Left colon (tissue), 2 donors: ENCODE data around the gene YBEY. TPM values are rescaled to one million over a fixed set of nuclear protein-coding genes. Genes with fewer than 3 reads are reported as not detected.

Experiments used
- ATAC-seq: fragments of 200-7000 bp; cut with Tn5 transposase; one replicate; pipeline ENCODE4 v1.9.1; 2020; ENCODE audit warnings: mild to moderate bottlenecking, moderate library complexity
- DNase-seq, 2 donors: peaks; one replicate each; pipeline ENCODE4 v3.0.0-alpha.2; 2020
- intact Hi-C, 2 donors: fragments of 100-400 bp; cut with DNase I in 1 of 2; cut with micrococcal nuclease in 1 of 2; formaldehyde crosslinking; loops; one replicate each; pipeline versions ENCODE4 v1.11.2 to v1.14.0; 2022; cut with DNase I, micrococcal nuclease
- total RNA-seq, 2 donors: library from RNA; stranded (reverse); fragmentation: NEBNext Ultra II Directional; extraction: Animal tissue kit (Norgen Biotek cat#: 25700); gene quantifications; one replicate each; pipeline ENCODE4 v1.2.1, GENCODE V29; 2021
- donor health status: DM: no; HTN: no; CAD: no.
- donor health status: DM: yes; HTN: yes; CAD: no.

Gene YBEY
- total RNA-seq, 2 donors from 2014 or later, result 19.6 to 25.7 TPM

DNA sequence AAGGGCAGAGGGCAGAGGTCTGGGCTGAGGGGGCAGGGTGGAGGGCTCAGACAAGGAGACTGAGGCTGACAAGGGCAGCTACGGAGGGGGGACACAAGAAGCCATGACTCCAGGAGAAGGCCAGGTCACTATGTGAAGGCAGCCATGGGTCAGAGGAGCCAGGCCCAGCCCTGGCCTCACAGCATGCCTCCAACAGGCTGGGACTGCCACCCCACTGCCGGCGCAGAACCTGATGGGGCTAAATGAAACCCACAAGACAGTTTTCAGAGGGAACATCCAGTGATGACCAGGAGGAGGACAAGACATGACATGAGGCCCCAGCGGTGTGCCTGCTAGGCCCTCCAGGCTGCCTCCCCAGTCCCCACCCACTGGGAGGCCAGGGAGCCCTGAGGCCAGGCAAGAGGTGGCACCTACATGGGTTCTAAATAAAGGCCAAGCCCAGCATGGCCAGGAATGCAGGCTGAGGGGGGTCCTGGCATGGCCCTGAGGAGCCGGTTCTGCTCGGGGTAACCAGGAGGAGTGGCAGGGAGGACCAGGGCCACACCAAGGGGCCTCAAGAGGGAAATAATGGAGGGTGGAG lies 30.3 kb upstream of the YBEY start:
- ATAC-seq, result peak; percentile 11
- intact Hi-C loops, result no loop called here

DNA sequence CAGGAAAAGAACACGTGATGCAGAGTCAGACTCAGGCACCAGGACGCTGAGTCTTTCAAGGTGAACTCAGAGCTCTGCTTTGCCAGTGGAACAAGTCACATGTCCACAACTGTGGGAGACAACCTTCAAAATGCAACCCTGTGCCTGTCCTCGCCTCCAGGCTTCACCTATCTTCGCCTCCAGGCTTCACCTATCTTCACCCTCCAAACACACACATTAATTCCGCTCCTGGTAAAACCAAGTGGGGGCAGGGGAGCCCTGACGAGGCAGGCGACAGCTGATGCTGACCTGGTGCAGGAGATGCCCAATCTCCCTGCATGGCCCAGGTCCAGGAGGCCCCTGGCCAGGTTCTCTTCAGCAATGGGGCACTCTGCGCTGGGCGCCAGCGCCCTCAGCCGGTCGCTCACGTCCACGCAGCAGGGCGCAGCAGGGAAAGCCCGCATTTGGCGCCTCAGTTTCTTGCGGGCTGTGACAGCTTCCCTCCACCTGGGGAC lies 29.6 kb upstream of the YBEY start:
- ATAC-seq (no peak), DNase-seq (no peak)
- intact Hi-C loops, result no loop called here

More for the DNA sequence above, 30.3 kb upstream of the YBEY start:
- DNase-seq, result no peak

DNA sequence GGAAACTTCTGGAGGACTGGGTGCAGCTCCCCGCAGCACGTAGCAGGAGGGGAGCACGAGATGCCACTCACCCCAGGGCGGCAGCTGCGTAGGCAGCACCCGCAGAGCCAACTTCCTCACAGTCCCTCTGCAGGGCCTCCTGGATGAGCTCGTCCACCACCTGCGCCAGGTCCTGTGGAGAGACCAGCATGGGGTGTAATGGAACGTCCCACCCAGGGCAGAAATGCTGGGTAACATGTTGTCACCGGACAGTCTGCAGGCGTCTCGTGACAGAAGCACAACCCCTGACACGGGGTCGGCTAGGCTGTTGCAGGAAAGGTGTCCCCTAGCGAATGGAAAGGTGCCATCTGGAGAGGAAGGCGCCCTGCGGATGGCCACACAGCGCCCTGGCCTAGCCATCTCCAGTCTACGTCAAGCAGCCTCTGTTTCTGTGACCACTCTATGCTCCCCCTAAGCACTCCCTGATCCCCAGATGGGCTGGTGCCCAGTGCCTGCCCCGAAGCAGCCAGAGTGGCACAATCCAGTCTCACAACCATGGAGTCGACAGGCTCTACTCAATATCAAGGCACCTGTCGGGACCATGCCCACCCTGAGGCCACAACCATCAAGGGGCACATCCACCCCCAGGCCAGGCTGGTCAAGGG lies 22.0 kb upstream of the YBEY start:
- peak; percentile 13 for ATAC-seq
- intact Hi-C loops, result no loop called here

DNA sequence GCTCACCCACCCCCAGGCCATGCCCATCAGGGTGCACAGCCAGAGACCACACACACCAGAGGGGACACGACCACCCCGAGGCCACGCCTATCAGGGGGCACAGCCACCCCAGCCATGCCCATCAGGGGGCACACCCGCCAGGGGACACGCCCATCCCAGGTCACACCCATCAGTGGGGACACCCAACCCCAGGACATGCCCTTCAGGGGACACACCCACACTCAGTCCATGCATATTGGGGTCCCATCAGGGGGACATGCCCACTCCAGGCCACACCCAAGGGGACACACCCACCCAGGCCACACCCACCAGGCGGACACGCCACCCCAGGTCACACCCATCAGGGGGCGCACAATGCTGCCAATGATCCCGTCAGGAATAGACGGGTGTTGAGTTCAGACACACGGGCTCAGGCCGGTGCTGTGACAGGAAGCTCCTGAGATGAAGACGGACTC lies 21.4 kb upstream of the YBEY start:
- DNase-seq (no peak), ATAC-seq (peak; percentile 24)
- intact Hi-C loops, result no loop called here

More for the DNA sequence above, 22.0 kb upstream of the YBEY start:
- no peak for DNase-seq

DNA sequence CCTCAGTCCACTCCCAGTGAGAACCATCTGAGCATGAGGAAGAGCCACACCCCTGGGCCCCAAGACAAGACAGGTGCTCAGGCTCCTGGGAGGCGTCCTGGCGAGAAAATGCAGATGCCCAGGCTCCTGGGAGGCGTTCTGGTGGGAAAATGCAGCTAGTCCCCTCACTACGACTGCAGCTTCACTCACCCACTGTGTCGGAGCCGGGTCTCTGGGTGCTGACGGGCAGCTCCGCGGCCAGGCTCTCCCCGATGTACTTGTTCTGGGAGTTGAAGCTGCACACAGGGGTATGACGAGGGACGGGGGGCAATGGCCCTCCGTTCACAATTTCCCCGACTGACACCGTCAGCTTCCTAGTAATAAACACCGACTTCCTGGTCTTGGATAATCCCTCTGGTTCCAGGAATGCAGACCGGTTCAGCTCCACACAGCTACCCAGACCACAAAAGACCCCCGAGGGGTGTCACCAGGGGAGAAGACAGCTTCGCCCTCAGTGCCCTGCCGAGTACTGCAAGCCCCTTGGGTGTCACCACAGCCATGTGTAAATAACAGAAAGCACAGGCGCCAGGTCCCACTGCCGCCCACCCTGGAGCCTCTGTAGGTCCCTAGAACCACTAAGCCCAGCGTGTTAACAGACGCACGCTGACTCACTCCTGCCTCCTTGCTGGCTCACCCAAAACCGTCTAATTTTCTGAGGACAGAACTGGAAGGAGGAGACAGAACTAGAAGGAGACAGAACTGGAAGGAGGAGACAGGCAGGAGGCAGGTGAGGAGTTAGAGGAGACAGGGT lies 20.2 kb upstream of the YBEY start:
- ATAC-seq (peak; percentile 9), DNase-seq (no peak)
- intact Hi-C loops, result no loop called here

DNA sequence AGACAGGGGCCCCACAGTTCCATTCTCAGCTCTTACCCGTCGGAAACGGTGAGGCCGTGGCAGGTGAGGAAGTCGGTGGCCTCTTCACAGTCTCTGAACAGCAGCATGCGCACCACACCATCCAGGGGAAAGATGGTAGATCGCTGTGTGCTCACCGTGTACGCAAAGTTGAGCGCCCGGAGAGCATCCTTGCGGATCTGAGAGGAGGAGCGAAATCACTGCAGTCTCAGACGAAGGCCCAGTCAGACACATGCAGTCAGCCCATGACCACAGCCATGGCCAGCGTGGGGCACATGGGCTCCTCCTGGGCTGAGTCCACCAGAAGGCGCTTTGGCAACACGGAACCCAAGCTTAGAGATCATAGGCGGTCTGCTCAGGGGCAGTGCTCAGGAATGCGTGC lies 19.2 kb upstream of the YBEY start:
- ATAC-seq (no peak), DNase-seq (no peak)
- intact Hi-C loops, result no loop called here

DNA sequence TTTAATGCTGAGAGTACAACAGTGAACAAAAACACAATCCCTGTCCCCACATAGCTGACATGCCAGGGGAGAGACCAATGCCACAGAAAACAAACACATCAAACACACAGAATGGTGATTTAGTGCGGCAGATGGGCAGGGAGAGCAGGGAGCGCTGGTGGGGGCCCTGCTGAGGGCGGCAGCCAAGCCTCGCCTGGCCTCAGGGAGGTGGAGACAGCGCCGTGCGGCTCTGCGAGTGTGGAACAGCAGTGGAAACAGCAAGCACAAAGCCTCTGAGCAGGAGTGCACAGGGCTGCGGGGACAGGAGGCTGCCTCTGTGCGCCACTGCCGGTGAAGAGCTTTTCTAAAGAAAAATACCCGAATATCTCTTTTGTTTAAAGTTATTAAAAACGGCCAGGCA lies 17.8 kb upstream of the YBEY start:
- DNase-seq, result no peak
- intact Hi-C loops, result no loop called here
- no peak for ATAC-seq

DNA sequence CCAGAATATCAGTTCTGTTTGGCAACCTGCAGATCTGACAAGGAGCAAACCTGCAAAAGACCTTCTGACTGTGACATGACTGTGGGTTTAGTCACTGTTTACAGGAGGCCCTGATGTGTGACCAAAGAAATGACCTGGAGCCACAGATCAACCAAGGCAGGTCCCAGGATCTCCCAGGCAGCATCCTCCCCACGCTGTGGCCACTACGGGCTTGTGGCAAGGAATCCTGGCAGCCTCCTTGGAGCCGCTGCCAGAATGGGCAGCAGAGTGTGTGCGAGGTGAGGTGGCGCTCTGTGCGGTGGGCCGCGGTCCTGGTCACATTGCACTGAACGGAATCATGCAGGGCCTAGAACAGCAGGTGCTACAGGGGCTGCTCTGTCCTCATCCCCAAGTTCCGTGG lies 16.7 kb upstream of the YBEY start:
- DNase-seq, result no peak
- intact Hi-C loops, result no loop called here
- ATAC-seq, result no peak

DNA sequence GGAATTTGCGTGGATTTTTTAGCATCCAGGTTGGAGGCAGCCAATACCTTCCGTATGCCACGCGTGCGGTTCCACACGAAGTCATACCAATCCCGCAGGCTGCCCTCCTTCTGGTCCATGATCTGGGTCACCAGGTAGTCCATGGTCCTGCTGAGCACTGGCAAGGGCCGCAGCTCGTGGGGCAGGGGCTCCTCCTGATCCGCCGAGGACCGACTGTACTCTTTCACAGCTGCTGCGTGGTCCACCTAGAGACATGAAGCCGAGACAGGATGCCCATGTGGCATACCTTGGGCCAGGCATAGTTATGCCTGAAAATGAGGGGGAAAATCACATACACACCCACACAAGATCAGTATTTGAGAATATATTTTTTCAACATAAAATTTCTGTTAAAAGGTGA lies 12.8 kb upstream of the YBEY start:
- DNase-seq (no peak), ATAC-seq (no peak)
- intact Hi-C loops, result no loop called here

DNA sequence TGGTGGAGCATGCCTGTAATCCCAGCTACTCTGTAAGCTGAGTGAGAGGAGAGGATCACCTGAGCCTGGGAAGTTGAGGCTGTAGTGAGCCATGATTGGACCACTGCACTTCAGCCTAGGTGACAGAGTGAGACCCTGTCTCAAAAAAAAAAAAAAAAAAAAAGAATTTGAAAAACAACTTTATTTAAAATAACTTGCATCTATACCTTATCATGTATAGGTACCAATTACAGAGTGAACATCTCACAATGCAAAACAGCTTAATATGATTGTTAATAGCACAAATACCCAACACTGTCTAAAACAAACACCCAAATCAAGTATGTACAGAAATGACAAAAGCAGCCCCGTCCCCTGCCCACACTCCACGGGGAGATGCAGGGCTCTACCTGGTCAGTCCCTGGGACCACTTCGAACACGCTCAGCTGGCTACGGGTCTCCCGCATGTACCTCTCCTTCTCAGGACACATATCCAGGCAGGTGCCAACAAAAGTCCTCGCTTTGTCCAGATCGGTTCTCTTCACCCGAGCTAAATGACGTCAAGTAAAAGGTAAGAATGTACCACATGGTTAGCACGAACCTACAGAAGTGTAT lies 11.2 kb upstream of the YBEY start:
- DNase-seq, result no peak
- ATAC-seq, result no peak
- intact Hi-C loops, result no loop called here

DNA sequence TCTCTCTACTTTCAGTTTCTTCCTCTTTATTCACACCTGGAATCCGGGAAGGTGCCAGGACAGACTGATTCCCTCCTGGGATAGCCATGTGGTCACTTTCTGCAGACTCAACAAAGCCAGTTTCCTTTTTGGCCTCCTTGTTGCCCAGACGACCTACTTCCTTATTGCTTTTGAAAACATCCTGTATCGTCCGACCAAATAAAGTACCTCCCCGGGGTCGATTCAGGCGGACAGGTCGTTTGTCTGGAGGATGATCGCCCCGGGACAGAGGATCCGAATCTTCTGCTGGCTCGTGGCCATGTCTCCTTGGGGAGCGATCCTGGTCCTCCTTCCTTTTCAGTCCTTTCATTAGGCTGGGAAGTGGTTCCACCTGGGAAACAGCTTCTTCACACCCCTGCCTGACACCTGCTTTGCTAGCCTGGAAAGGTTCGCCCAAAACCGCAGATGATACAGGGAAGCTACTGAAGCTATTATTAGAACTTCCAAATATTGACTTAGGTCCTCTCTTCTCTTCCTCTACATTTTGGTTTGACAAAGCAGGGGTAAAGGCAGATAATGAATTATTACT lies 2.0 kb upstream of the YBEY start:
- peak; percentile 37 for ATAC-seq
- intact Hi-C loops, result no loop called here
- peak in 1 of 2 donors; percentile 39 for DNase-seq

DNA sequence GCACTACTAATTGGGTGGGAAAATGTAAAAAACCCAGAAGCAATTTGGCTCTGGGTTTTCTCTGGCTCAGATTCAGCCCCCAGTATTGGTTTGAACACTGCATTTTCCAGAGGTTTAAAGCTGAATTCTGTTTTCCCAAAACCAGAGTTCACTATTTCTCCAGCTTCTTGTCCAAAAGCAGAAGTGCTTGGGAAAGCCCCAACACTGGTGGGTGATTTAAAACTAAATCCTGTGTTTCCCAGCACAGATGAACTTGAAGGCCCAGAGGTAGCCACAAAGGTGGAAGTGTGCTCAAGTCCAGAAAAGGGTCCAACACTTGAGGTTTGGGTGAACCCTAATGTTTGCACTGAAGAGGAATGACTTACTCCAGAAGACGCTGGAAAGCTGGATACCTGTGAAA lies 1.4 kb upstream of the YBEY start:
- intact Hi-C loops, result no loop called here
- ATAC-seq, result no peak
- DNase-seq, result no peak

DNA sequence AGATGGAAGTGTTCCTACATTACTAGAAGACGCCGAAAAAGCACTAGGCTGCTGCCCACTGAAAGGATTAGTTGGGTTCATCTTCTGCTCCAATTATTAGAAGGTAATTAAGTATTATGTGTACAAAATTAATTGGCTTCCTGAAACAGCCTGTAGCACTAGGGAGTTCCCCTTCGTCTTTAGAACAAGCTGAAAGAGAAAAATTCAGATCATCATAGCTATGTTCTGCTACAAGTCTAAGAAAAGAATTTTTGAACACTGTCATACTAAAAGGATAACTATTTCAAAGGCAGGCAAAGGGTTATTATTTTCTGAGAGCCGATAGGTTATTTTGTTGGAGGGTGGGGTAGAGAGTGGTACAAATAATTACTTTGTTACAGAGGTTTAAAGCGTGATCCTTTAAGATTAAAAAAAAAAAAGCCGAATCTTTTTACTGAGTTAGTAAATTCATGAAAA lies 908 bp upstream of the YBEY start, which contains the start of gene MCM3AP:
Gene MCM3AP (minus strand): TSS at position 406 of the 456 bp plus-strand sequence. CDS start 325 bp downstream, at position 81.
- DNase-seq (no peak), ATAC-seq (no peak)
- intact Hi-C loops, result no loop called here

DNA sequence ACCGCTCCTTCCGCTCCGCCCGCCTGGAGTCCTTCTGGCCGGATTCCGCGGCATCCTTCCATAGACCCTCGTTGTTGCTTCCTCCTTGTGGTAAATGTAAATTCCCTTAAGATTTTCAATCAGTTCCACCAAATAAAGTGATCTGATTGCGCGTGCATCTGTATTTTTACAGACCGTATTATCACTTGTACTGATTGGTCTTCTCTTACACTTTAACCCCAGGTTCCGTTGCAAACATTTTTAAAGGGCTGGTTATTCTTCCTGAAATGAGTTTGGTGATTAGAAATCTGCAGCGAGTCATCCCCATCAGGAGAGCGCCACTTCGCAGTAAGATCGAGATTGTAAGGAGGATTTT lies 483 bp downstream of the YBEY start:
- intact Hi-C loops, result no loop called here
- DNase-seq (no peak), ATAC-seq (peak; percentile 7)

DNA sequence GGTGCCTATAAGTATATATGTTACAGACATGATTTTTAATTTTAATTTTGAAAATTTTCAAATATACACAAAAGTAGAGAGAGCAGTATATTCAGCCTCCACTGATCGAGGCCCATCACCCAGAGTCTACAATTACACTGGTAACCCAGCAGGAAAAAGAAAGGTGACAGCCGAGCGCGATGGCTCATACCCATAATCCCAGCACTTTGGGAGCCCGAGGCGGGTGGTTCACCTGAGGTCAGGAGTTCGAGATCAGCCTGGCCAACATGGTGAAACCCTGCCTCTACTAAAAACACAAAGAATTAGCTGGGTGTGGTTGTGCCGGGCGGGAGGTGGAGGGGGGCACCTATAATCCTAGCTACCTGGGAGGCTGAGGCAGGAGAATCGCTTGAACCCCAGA lies 1.4 kb downstream of the YBEY start:
- intact Hi-C loops, result no loop called here
- DNase-seq (no peak), ATAC-seq (no peak)

DNA sequence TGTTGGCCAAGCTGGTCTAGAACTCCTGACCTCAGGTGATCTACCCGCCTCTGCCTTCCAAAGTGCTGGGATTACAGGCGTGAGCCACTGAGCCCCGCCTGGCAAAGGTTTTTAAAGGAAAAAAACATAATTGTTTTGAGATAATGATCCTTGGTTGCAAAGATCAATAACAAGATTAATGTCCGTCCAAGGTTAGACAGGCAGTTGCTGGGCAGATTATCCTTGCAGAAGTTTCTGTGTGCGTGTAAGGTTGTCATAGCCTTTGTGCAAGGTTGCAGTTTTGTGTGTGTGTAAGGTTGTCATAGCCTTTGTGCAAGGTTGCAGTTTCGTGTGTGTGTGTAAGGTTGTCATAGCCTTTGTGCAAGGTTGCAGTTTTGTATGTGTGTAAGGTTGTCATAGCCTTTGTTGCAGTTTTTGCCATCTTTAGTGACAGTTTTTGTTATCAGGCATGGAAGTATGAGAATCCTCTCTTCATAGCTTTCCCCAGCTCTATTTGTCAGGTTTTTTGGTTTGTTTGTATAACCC lies 3.6 kb downstream of the YBEY start:
- no peak for ATAC-seq
- no peak for DNase-seq
- intact Hi-C loops, result no loop called here

DNA sequence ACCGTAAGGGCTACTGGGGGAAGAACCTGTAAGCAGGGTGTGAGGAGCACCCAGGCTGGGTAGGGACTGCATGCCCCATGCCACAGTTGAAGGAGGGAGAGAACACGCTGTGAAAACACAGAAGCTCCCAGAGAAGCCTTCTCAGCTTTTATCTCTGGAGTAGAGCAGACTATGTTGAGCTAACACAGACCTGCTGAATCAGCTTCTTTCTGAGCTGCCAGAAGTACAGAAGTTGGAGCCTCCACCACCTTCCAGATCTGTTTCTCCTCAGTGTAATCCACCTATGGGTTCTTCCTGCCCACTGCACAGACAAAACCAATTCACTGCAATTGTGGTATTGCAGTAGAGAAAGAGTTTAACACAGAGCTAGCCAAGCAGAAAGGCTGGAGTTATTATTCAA lies 5.4 kb downstream of the YBEY start:
- intact Hi-C loops, result no loop called here
- ATAC-seq (no peak), DNase-seq (no peak)

DNA sequence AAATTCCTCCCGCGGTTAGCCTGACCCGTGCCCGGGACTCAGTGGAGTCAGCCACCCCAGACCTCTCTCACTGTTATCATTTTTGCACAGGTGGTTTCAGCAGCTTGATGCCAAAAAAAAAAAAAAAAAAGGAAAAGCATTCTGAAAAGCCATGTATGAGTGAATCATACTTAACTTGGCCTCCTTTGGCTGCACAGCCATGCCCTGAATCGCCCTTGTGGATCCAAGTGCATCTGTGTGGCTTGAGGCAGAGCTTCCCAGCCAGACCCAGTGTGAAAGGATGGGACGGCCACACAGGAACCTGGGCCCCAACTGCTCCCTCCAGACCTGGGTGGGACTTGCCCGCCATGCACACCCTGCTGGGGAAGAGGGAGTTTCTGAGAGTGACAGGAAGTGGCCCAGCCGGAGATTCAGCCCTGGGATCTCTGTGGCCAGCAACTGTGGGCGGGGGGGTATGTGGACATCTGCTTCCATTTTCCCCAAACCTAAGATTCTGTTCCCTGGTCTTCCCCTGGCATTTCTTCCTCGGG lies 8.6 kb downstream of the YBEY start:
- no peak for DNase-seq
- ATAC-seq, result peak; percentile 6
- intact Hi-C loops, result no loop called here
